ENCODE measurements around the gene RAB38.

Gene RAB38

GRCh38 chr11:88157370-88157769, 17.9 kb downstream of the RAB38 start:
- no peak for TF ChIP-seq CTCF (IDR thresholded peaks at IDR 0.05; ENCODE audit: unreplicated experiment in 3 of 3)
- no peak overlapping the region for H3K27ac Mint-ChIP-seq
- H3K4me1 Mint-ChIP-seq, result peaks cover 6% of the 10 kb centered on the region
- no peaks in the 10 kb centered on the region for H3K27me3 Mint-ChIP-seq (ENCODE audit: low read depth)
- peaks cover 34% of the 10 kb centered on the region for H3K36me3 Mint-ChIP-seq (ENCODE audit: low read depth)
- peaks cover 51% of the 10 kb centered on the region for H3K9me3 Mint-ChIP-seq
- H3K4me3 Mint-ChIP-seq, result no peak overlapping the region

- Mint-ChIP-seq H3K36me3 (ENCODE audit: low read depth) (peaks cover 25% of the 10 kb centered on the region), H3K9me3 (peaks cover 30% of the 10 kb centered on the region), H3K4me1 (peaks cover 9% of the 10 kb centered on the region), H3K27me3 (ENCODE audit: low read depth) (no peaks in the 10 kb centered on the region), H3K4me3 (no peak overlapping the region), H3K27ac (peak overlapping the region; percentile 41 to 68 (median 62))
- TF ChIP-seq CTCF (IDR thresholded peaks at IDR 0.05; ENCODE audit: unreplicated experiment in 3 of 3), result no peak
Measured at GRCh38 chr11:88152381-88152780, 22.9 kb downstream of the RAB38 start.

- H3K27ac Mint-ChIP-seq, result peak overlapping the region; percentile 41 to 68 (median 62)
- H3K36me3 Mint-ChIP-seq (ENCODE audit: low read depth), result peaks cover 31% of the 10 kb centered on the region
- TF ChIP-seq CTCF (IDR thresholded peaks at IDR 0.05; ENCODE audit: unreplicated experiment in 3 of 3), result no peak
- H3K27me3 Mint-ChIP-seq (ENCODE audit: low read depth), result no peaks in the 10 kb centered on the region
- H3K4me3 Mint-ChIP-seq, result no peak overlapping the region
- peaks cover 25% of the 10 kb centered on the region for H3K9me3 Mint-ChIP-seq
- H3K4me1 Mint-ChIP-seq, result peaks cover 9% of the 10 kb centered on the region
Measured at GRCh38 chr11:88151709-88152265, 23.5 kb downstream of the RAB38 start.

- Mint-ChIP-seq H3K36me3 (ENCODE audit: low read depth) (peaks cover 32% of the 10 kb centered on the region), H3K27ac (no peak overlapping the region), H3K27me3 (ENCODE audit: low read depth) (no peaks in the 10 kb centered on the region), H3K4me1 (no peaks in the 10 kb centered on the region), H3K9me3 (peaks cover 12% of the 10 kb centered on the region), H3K4me3 (no peak overlapping the region)
- TF ChIP-seq CTCF (IDR thresholded peaks at IDR 0.05; ENCODE audit: unreplicated experiment in 3 of 3), result no peak
Measured at GRCh38 chr11:88146106-88146505, 29.1 kb downstream of the RAB38 start.

GRCh38 chr11:88139865-88140264, 35.4 kb downstream of the RAB38 start:
- H3K4me1 Mint-ChIP-seq, result peaks cover 21% of the 10 kb centered on the region
- H3K9me3 Mint-ChIP-seq, result peaks cover 7% of the 10 kb centered on the region
- no peak for TF ChIP-seq CTCF (IDR thresholded peaks at IDR 0.05; ENCODE audit: unreplicated experiment in 3 of 3)
- H3K27me3 Mint-ChIP-seq (ENCODE audit: low read depth), result no peaks in the 10 kb centered on the region
- H3K4me3 Mint-ChIP-seq, result no peak overlapping the region
- H3K27ac Mint-ChIP-seq, result peak overlapping the region; percentile 47 to 97 (median 95)
- peaks cover 9% of the 10 kb centered on the region for H3K36me3 Mint-ChIP-seq (ENCODE audit: low read depth)

- Mint-ChIP-seq H3K36me3 (ENCODE audit: low read depth) (peaks cover 7% of the 10 kb centered on the region), H3K27ac (no peak overlapping the region), H3K27me3 (ENCODE audit: low read depth) (no peaks in the 10 kb centered on the region), H3K9me3 (peaks cover 8% of the 10 kb centered on the region), H3K4me3 (no peak overlapping the region), H3K4me1 (no peaks in the 10 kb centered on the region)
- TF ChIP-seq CTCF (IDR thresholded peaks at IDR 0.05; ENCODE audit: unreplicated experiment in 3 of 3), result no peak
Measured at GRCh38 chr11:88131764-88132470, 43.3 kb downstream of the RAB38 start.
